Measurements from ENCODE around the gene FOXA1. TPM values are rescaled to one million over a fixed set of nuclear protein-coding genes. Genes with fewer than 3 reads are reported as not detected.

FOXA1 gene
- 0.31 TPM in 1 of 2 replicates, not detected in the other for total RNA-seq

DNA sequence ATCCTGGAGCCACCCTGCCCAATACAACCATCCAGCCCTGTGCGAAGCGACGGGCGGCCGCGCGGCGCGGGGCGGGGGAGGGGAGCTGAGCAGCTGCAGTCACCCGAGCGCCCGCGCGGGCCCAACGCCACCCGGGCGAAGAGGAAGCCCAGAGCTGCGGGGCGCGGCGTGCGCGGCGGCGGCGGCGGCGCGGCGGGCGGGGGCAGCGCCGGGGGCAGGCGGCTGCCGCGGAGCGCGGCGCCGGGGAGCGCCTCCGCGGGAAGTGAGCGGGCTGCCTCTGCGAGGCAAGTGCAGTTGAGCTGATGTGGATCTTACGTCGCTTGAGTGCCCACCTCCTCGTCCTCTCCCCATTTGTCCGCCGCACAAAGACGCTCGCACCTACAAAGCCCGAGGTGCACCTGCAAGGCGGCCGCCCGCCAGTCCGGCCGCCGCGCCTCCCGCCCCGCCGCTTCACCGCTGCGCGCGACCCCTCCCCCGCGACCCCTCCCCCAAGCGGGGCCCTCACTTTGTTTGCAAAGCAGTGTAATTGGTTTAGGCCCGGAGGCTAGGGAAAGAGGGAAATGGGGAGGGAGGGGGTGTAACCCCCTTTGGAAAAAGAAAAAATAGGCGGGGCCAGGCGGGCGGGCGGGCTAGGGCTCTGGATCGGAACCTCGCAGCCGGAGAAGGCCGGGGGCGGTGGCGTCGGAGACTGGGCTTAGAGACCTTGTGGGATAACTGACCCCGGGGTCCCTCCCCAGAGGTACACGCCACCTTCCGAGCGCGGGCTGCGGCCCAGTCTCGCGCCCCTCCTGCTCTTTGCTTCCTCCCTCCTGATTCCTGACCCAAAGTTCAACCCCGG, at the start of gene FOXA1, which contains the start of gene TTC6:
Gene FOXA1 (minus strand): TSS at position 279 of the 838 bp plus-strand sequence. CDS start 277 bp downstream, at position 2.
Gene TTC6 (plus strand): TSS at position 659 of the 838 bp plus-strand sequence. CDS start 26,436 bp downstream, outside the sequence.
- DNase-seq (ENCODE audit: low spot score), result no peak
- peak within 1 kb of the TSS; percentile 74 for H3K4me3 Mint-ChIP-seq
- peaks cover 67% of the 10 kb centered on the region for H3K27me3 Mint-ChIP-seq (ENCODE audit: insufficient read depth)
- H3K36me3 Mint-ChIP-seq (ENCODE audit: low read depth), result peaks cover 2% of the 10 kb centered on the region
- peaks cover 8% of the 10 kb centered on the region for H3K9me3 Mint-ChIP-seq
- intact Hi-C loops (cut with micrococcal nuclease), result loop anchor here (2.0 to 5.0 kb wide), 4 partner anchors 662 to 1088 kb away; partner anchors contain the start of gene CLEC14A
- H3K4me1 Mint-ChIP-seq (ENCODE audit: low read depth), result peaks cover 13% of the 10 kb centered on the region
- peak within 1 kb of the TSS; percentile 86 for H3K27ac Mint-ChIP-seq

DNA sequence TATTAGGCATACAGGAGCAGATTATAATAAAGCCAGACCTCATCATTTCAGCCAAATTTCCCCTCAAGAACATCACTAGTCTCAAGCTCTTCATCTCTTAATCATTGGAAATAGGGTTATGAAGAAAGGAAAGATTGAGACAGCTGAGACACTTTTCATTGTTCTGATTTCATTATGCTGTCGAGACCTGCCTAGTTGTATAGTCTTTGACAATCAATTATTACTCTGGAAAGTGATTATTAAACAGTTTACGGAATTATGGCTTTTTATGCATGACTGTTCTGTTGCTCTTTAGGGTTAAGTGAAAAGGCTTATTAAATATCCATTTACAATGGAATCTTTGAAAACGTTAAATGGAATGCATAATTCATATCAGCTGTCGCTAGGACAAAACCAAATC, 48.7 kb upstream of the FOXA1 start:
- H3K4me1 Mint-ChIP-seq (ENCODE audit: low read depth), result no peaks in the 10 kb centered on the region
- intact Hi-C loops (cut with micrococcal nuclease), result no loop called here
- no peaks in the 10 kb centered on the region for H3K27me3 Mint-ChIP-seq (ENCODE audit: insufficient read depth)
- H3K4me3 Mint-ChIP-seq, result no peak overlapping the region
- no peak overlapping the region for H3K27ac Mint-ChIP-seq
- H3K36me3 Mint-ChIP-seq (ENCODE audit: low read depth), result no peaks in the 10 kb centered on the region
- DNase-seq (ENCODE audit: low spot score), result no peak
- no peaks in the 10 kb centered on the region for H3K9me3 Mint-ChIP-seq

DNA sequence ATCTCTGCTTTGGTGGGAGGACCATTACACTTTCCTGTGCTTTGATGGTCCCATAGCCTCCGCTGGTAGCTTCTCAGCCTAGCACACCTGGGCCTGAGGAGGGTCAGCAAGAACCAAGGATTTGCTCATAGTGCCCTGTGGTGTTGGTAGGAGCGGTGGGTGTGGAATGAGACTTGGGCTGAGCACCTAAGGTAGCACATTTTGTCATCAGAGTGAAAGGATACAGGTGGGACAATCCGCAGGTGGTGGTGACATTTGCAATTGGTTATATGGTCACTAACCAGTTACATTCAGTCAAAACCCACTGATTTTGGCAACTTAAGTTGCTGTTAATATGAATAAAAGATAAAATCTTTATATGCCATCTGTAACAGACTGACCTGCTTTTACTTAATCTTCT, 47.1 kb upstream of the FOXA1 start:
- H3K27ac Mint-ChIP-seq, result no peak overlapping the region
- H3K9me3 Mint-ChIP-seq, result no peaks in the 10 kb centered on the region
- no peaks in the 10 kb centered on the region for H3K4me1 Mint-ChIP-seq (ENCODE audit: low read depth)
- intact Hi-C loops (cut with micrococcal nuclease), result no loop called here
- no peaks in the 10 kb centered on the region for H3K36me3 Mint-ChIP-seq (ENCODE audit: low read depth)
- no peak for DNase-seq (ENCODE audit: low spot score)
- H3K4me3 Mint-ChIP-seq, result no peak overlapping the region
- H3K27me3 Mint-ChIP-seq (ENCODE audit: insufficient read depth), result no peaks in the 10 kb centered on the region

DNA sequence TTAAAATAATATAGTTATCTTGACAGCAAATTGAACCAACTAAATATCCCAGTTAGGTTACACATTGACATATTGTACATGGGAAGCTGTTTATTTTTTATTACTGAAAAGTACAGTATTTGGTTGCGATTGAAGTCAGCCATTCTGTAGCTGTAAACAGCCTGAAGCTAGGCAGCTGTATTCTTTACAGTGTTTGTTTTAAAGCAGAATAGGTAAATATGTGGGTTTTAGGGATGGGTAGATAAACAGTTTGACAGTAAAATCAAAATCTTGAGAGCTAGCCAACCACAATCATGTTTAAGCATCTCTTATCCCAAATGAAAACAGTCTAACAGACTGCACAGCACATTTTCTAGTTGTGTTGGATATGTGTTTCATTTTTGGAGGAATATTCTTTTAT, 46.1 kb upstream of the FOXA1 start:
- H3K27me3 Mint-ChIP-seq (ENCODE audit: insufficient read depth), result no peaks in the 10 kb centered on the region
- DNase-seq (ENCODE audit: low spot score), result no peak
- H3K4me3 Mint-ChIP-seq, result no peak overlapping the region
- intact Hi-C loops (cut with micrococcal nuclease), result no loop called here
- no peaks in the 10 kb centered on the region for H3K36me3 Mint-ChIP-seq (ENCODE audit: low read depth)
- H3K9me3 Mint-ChIP-seq, result no peaks in the 10 kb centered on the region
- no peak overlapping the region for H3K27ac Mint-ChIP-seq
- no peaks in the 10 kb centered on the region for H3K4me1 Mint-ChIP-seq (ENCODE audit: low read depth)

DNA sequence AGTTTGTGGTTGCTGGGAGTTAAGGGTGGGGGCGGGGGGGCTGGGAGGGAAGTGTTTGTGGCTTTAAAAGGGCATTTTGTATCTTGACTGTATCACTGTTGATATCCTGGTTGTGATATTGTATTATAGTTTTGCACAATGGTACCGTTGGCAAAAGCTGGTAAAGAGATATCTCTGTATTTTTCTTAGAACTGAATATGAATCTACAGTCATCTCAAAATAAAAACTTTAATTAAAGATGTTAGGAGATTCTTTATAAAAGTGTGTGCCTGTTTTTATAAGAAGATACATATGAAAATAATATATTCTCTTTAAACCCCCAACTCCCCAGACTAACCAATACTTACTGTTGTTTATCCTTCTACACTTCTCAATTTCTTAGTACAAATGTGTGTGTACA, 43.5 kb upstream of the FOXA1 start:
- no peak for DNase-seq (ENCODE audit: low spot score)
- no peaks in the 10 kb centered on the region for H3K27me3 Mint-ChIP-seq (ENCODE audit: insufficient read depth)
- intact Hi-C loops (cut with micrococcal nuclease), result no loop called here
- H3K36me3 Mint-ChIP-seq (ENCODE audit: low read depth), result no peaks in the 10 kb centered on the region
- H3K9me3 Mint-ChIP-seq, result no peaks in the 10 kb centered on the region
- H3K27ac Mint-ChIP-seq, result no peak overlapping the region
- no peaks in the 10 kb centered on the region for H3K4me1 Mint-ChIP-seq (ENCODE audit: low read depth)
- no peak overlapping the region for H3K4me3 Mint-ChIP-seq

DNA sequence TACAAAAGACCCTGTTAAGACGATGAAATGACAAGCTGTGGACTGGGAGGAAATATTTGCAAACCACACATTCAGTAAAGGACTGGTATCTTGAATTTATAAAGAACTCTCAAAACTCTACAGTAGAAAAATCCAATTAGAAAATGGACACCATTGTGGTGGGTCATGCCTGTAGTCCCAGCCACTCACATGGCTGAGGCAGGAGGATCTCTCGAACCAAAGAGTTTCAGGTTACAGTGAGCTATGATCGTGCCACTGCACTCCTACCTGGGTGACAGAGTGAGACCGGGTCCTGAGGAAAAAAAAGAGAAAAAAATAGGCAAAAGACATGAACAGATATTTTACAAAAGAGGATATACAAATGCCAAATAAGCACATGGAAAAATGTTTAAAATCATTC, 42.3 kb upstream of the FOXA1 start:
- Mint-ChIP-seq H3K4me1 (ENCODE audit: low read depth) (no peaks in the 10 kb centered on the region), H3K4me3 (no peak overlapping the region), H3K27ac (no peak overlapping the region), H3K36me3 (ENCODE audit: low read depth) (no peaks in the 10 kb centered on the region), H3K27me3 (ENCODE audit: insufficient read depth) (no peaks in the 10 kb centered on the region), H3K9me3 (no peaks in the 10 kb centered on the region)
- DNase-seq (ENCODE audit: low spot score), result no peak
- intact Hi-C loops (cut with micrococcal nuclease), result no loop called here

DNA sequence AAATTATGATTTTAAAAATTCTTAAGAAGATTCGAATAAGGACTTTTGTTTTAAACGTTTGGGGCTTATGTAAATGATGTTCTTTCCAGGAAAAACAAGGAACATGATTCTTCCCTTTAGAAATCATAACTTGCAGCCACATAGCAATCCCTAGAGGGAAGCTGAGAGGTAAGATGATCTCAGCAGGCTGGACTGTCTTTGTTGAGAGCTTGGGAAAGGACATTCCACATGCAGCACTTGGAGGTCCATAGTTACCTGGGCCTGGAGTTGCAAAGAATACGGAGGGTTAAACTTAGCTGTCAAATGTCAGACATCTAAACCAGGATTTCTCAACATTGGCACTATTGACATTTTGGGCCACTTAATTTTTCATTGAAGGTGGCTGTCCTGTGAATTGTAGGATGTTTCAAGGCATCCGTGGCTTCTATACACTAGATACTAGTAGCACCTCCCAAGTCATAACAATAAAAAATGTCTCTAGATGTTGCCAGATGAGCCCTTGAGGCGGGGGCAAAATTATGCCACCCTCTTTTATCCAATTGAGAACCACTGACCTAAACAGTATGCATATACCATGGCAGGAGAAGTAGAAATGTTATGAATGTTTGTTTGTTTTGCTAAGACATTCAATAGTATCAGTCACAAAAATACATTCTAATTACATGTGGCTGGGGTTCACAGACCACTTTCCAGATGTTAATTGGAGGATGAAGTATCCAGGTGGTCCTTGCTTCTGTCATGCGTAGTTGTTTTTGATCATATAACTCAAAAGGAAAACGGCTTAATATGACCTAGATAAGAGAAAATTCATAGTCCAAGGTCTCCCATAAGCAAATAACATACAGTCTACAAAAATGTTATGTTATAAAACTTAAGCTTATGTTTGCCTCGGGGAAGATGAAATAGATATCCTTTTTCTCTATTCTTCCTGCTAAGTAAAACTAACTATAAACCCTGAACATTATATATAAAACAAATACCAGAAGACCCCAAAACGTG, 30.8 kb upstream of the FOXA1 start:
- intact Hi-C loops (cut with micrococcal nuclease), result no loop called here
- Mint-ChIP-seq H3K27ac (no peak overlapping the region), H3K36me3 (ENCODE audit: low read depth) (no peaks in the 10 kb centered on the region), H3K27me3 (ENCODE audit: insufficient read depth) (peaks cover under 1% of the 10 kb centered on the region), H3K4me3 (no peak overlapping the region), H3K9me3 (peaks cover 6% of the 10 kb centered on the region), H3K4me1 (ENCODE audit: low read depth) (no peaks in the 10 kb centered on the region)
- no peak for DNase-seq (ENCODE audit: low spot score)

DNA sequence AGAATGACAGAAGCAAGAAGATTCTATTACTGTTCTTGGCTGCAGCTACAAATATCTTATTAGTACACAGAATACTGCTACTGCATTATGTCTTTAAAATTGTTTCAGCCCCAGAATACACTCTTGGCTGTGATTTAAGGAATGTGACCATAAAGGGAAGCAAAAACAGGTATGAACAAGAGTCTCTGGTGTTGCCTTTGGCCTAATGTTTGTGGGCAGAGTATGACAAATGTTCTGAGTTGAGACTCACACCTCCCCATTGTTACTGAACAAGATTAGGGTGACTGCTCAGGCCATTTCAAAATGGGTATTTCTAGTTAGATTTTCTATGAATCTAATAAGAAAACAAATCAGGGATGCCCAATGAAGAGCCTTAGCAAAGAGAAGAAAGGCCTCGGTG, 28.9 kb upstream of the FOXA1 start:
- H3K27me3 Mint-ChIP-seq (ENCODE audit: insufficient read depth), result peaks cover 3% of the 10 kb centered on the region
- H3K36me3 Mint-ChIP-seq (ENCODE audit: low read depth), result no peaks in the 10 kb centered on the region
- no peaks in the 10 kb centered on the region for H3K9me3 Mint-ChIP-seq
- intact Hi-C loops (cut with micrococcal nuclease), result no loop called here
- no peak overlapping the region for H3K27ac Mint-ChIP-seq
- H3K4me3 Mint-ChIP-seq, result no peak overlapping the region
- H3K4me1 Mint-ChIP-seq (ENCODE audit: low read depth), result no peaks in the 10 kb centered on the region
- DNase-seq (ENCODE audit: low spot score), result no peak

DNA sequence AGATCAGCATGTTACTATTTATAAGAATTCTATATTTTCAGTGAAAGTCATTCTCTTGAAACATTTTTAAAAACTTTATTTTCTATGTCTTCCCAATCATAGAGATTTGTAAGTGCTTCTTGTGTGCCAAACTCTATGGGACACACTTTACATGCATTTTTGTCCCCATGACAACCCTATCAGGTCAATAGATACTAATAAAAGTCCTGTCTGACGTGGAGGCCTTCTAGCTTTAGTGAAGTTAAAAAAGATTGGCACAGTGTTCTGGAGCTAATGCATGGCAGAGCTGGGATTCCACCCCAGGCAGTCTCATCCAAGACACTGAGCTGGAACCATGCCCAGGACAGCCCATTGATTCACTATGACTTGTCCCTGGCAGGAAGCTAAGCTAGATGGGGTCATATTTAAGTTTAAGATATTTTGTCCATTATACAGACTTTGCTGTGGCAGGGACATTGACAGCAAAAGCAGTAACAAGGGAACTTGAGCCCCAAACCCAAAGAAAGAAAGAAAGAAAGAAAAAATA, 28.4 kb upstream of the FOXA1 start:
- H3K27ac Mint-ChIP-seq, result no peak overlapping the region
- no peaks in the 10 kb centered on the region for H3K36me3 Mint-ChIP-seq (ENCODE audit: low read depth)
- peaks cover 3% of the 10 kb centered on the region for H3K27me3 Mint-ChIP-seq (ENCODE audit: insufficient read depth)
- intact Hi-C loops (cut with micrococcal nuclease), result no loop called here
- H3K4me1 Mint-ChIP-seq (ENCODE audit: low read depth), result no peaks in the 10 kb centered on the region
- no peak for DNase-seq (ENCODE audit: low spot score)
- no peak overlapping the region for H3K4me3 Mint-ChIP-seq
- peaks cover 4% of the 10 kb centered on the region for H3K9me3 Mint-ChIP-seq

DNA sequence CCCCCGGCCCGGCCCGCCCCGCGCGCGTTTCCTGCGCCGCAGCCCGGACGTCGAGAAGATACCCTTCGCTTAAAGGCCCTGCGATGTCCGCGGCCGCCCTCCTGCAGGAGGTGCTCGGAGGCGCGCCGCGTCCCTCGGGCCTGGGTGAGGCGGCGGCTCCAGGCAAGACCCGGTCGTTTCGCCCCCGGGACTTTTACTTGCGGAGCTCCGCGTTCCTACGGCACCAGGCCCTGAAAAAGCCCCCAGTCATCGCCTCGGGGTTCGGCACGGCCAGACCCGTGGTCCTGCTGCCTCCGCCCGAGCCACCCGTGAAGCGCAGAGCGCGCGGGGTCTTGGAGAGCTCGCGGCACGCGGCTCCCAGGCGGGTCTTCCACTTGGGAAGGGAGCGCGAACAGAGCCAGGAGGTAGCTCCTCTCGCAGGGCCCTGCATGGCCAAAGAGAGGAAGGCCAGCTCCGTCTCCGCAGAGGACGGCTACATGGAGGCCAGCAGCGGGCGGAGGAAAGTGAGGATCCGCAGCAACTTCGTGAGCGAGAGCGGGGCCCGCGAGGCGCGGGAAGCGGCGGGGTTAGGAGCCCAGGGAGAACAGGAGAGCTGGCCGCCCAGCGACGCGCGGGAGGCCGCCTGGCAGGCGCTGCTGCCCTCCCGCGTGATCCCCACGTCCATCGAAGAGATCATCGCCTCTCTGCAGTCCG, 27.3 kb upstream of the FOXA1 start:
- H3K4me1 Mint-ChIP-seq (ENCODE audit: low read depth), result no peaks in the 10 kb centered on the region
- H3K27ac Mint-ChIP-seq, result no peak overlapping the region
- no peaks in the 10 kb centered on the region for H3K36me3 Mint-ChIP-seq (ENCODE audit: low read depth)
- H3K9me3 Mint-ChIP-seq, result peaks cover 4% of the 10 kb centered on the region
- H3K4me3 Mint-ChIP-seq, result no peak overlapping the region
- no peak for DNase-seq (ENCODE audit: low spot score)
- intact Hi-C loops (cut with micrococcal nuclease), result no loop called here
- H3K27me3 Mint-ChIP-seq (ENCODE audit: insufficient read depth), result peaks cover 3% of the 10 kb centered on the region

DNA sequence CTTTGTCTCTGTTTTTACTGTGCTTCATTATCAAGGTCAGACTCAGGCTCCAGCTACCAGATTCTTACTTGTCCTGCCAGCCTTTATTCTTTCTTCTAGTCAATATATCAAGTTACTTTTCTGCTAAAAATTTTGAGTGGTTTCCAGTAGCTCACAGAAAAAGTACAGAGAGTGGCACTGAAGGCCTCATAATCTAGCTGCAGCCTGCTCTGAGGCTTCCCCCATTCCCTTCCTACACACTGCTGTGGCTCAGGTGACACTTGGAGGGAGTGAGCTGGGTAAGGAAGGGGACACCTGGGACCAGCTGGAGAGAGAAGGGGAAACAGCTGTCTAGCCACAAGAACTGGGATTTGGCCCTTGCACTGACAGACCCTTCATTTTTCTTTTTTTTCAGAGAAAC, 25.8 kb upstream of the FOXA1 start:
- H3K36me3 Mint-ChIP-seq (ENCODE audit: low read depth), result no peaks in the 10 kb centered on the region
- DNase-seq (ENCODE audit: low spot score), result no peak
- peaks cover 10% of the 10 kb centered on the region for H3K9me3 Mint-ChIP-seq
- no peak overlapping the region for H3K4me3 Mint-ChIP-seq
- no peak overlapping the region for H3K27ac Mint-ChIP-seq
- no peaks in the 10 kb centered on the region for H3K4me1 Mint-ChIP-seq (ENCODE audit: low read depth)
- intact Hi-C loops (cut with micrococcal nuclease), result no loop called here
- peaks cover 3% of the 10 kb centered on the region for H3K27me3 Mint-ChIP-seq (ENCODE audit: insufficient read depth)

DNA sequence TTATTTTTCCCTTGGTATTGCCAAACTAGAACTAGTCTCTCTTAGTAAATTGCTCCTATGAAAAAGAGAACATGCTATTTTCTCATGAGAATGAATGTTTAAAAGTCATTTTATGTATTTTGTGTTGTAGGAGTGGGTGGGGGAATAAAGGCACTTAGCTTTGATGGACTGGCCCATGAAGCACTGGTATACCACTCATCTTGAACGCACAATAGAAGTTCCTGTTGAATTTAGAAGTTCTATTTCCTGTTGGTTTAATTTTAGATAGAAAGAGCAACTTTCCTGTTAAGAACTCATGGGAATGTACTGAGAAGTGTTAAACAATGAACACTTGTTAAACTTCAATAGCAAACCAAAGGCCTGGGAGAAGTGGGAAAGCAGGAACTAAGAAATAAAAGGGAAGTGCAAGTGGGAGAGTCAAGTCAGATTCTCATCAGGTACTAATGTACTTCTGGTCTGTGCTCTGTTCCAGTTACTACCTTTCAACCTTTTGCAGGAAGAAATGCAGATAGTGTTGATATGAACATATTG, 23.5 kb upstream of the FOXA1 start:
- Mint-ChIP-seq H3K4me1 (ENCODE audit: low read depth) (no peaks in the 10 kb centered on the region), H3K9me3 (peaks cover 28% of the 10 kb centered on the region), H3K27ac (no peak overlapping the region), H3K36me3 (ENCODE audit: low read depth) (no peaks in the 10 kb centered on the region), H3K27me3 (ENCODE audit: insufficient read depth) (peaks cover 3% of the 10 kb centered on the region), H3K4me3 (no peak overlapping the region)
- intact Hi-C loops (cut with micrococcal nuclease), result no loop called here
- no peak for DNase-seq (ENCODE audit: low spot score)
